Type B pancreatic cell (in vitro differentiated cells): Measurements from ENCODE around the gene LRP1B. TPM values are rescaled to one million over a fixed set of nuclear protein-coding genes. Genes with fewer than 3 reads are reported as not detected.

Experiments used
- DNase-seq: peaks from one replicate; pipeline ENCODE4 v3.0.0; 2021; ENCODE audit warnings: mixed read lengths; ENCODE audit not compliant: unreplicated experiment; ENCODE audit errors: extremely low spot score
- H3K27ac Mint-ChIP-seq: 2 replicates; pipeline ENCODE4 v1.8.0; 2021; ENCODE audit warnings: mild to moderate bottlenecking, mixed read lengths
- H3K27me3 Mint-ChIP-seq: 2 replicates; pipeline ENCODE4 v1.8.0; 2021; ENCODE audit warnings: mixed read lengths
- H3K36me3 Mint-ChIP-seq: 2 replicates; pipeline ENCODE4 v1.8.0; 2021; ENCODE audit warnings: mixed read lengths
- H3K4me1 Mint-ChIP-seq: one replicate; pipeline ENCODE4 v1.8.0; 2021; ENCODE audit warnings: mixed read lengths; ENCODE audit not compliant: unreplicated experiment
- H3K4me3 Mint-ChIP-seq: 2 replicates; pipeline ENCODE4 v1.8.0; 2021; ENCODE audit warnings: mild to moderate bottlenecking, mixed read lengths
- H3K9me3 Mint-ChIP-seq: 2 replicates; pipeline ENCODE4 v1.8.0; 2021; ENCODE audit warnings: mixed read lengths
- CTCF ChIP-seq: fragments of 200-600 bp; sonication (generic); conservative IDR thresholded peaks from 2 replicates; pipeline ENCODE4 v1.5.0; 2021; ENCODE audit warnings: antibody characterized with exemption, mild to moderate bottlenecking
- total RNA-seq: library from RNA; stranded (reverse); gene quantifications from 2 replicates; pipeline ENCODE4 v1.2.1, GENCODE V29; 2021; ENCODE audit warnings: low replicate concordance

Gene LRP1B
- total RNA-seq, 1 donor from 2014 or later, result 16.0 TPM

GRCh38 chr2:141748616-141749015, 382.2 kb downstream of the LRP1B start:
- Mint-ChIP-seq H3K36me3 (no peaks in the 10 kb centered on the region), H3K27ac (no peak overlapping the region), H3K27me3 (no peaks in the 10 kb centered on the region), H3K4me1 (no peaks in the 10 kb centered on the region), H3K9me3 (no peaks in the 10 kb centered on the region), H3K4me3 (no peak overlapping the region)
- DNase-seq, result no peak
- no peak for TF ChIP-seq CTCF

- Mint-ChIP-seq H3K36me3 (no peaks in the 10 kb centered on the region), H3K4me3 (no peak overlapping the region), H3K4me1 (no peaks in the 10 kb centered on the region), H3K27ac (no peak overlapping the region), H3K27me3 (no peaks in the 10 kb centered on the region), H3K9me3 (no peaks in the 10 kb centered on the region)
- DNase-seq, result no peak
- no peak for TF ChIP-seq CTCF
Observed at GRCh38 chr2:141741652-141742051, 389.2 kb downstream of the LRP1B start.

DNA sequence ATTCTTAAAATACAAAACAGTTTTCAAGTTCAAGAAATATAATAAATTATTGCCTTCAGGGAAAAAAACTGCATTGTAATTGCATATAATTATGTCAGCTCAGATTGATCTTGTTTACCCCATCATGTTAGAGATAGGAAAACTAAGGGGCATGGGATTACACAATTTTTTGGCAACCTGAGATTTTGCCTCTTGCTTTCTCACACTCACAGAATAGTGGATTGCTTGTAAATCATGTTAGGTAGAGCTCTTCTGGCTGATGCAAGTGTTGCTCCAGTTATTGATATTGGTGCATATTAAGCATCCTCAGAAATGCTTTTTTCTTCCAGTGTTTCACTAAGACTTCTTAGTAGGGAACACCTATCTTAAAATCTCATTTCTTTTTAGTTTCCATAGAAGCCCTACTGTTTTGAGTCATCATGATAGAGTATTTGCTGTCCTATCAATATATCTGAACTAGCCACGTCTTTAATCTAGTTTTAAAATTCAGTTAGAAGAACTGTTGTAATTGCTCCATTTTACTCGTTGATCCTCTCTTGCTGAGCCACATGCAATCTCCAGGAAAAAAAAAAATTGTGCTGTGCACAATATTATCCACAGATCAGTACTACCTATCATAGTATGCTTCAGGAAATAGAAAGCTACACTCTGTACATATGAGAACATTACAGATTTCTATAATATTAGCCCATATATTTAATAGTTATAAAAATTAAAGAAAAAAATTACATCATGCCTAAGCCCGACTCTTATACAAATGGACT, 393.1 kb downstream of the LRP1B start:
- Mint-ChIP-seq H3K27ac (no peak overlapping the region), H3K9me3 (no peaks in the 10 kb centered on the region), H3K4me1 (no peaks in the 10 kb centered on the region), H3K36me3 (no peaks in the 10 kb centered on the region), H3K27me3 (no peaks in the 10 kb centered on the region), H3K4me3 (no peak overlapping the region)
- DNase-seq, result no peak
- no peak for TF ChIP-seq CTCF

GRCh38 chr2:141736466-141736865, 394.4 kb downstream of the LRP1B start:
- H3K27me3 Mint-ChIP-seq, result no peaks in the 10 kb centered on the region
- DNase-seq, result no peak
- no peak overlapping the region for H3K4me3 Mint-ChIP-seq
- H3K4me1 Mint-ChIP-seq, result no peaks in the 10 kb centered on the region
- H3K9me3 Mint-ChIP-seq, result no peaks in the 10 kb centered on the region
- no peak for TF ChIP-seq CTCF
- H3K36me3 Mint-ChIP-seq, result no peaks in the 10 kb centered on the region
- no peak overlapping the region for H3K27ac Mint-ChIP-seq

DNA sequence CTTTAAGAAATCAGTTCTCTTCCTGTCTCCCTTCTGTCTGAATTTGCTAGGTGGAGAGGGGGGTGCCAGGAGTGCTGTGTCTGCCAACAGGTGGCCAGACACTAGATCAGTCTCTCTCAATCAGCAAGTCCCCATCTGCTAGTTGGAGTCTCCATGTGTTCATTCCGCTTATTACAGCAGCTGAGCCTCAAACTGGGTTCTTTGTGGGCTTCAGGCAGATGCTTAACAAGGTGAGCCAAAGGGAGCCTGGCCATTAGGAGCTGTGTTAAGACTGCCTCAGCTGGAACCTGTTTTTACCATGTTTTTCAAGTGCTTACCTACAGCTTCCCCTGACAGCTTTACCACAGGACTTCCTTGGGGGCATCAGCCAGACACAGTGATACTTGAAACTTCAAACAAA, 401.9 kb downstream of the LRP1B start:
- H3K9me3 Mint-ChIP-seq, result no peaks in the 10 kb centered on the region

More for the DNA sequence above, 401.9 kb downstream of the LRP1B start:
- Mint-ChIP-seq H3K27me3 (no peaks in the 10 kb centered on the region), H3K4me1 (peaks cover 10% of the 10 kb centered on the region), H3K4me3 (no peak overlapping the region), H3K27ac (no peak overlapping the region), H3K36me3 (no peaks in the 10 kb centered on the region)
- no peak for DNase-seq
- no peak for TF ChIP-seq CTCF
